ENCODE results near the gene DNAH11. TPM values are rescaled to one million over a fixed set of nuclear protein-coding genes. Genes with fewer than 3 reads are reported as not detected.

Gene DNAH11
- total and polyA plus RNA-seq, 11 donors = 0.04 to 0.98 (median 0.23) TPM

DNA sequence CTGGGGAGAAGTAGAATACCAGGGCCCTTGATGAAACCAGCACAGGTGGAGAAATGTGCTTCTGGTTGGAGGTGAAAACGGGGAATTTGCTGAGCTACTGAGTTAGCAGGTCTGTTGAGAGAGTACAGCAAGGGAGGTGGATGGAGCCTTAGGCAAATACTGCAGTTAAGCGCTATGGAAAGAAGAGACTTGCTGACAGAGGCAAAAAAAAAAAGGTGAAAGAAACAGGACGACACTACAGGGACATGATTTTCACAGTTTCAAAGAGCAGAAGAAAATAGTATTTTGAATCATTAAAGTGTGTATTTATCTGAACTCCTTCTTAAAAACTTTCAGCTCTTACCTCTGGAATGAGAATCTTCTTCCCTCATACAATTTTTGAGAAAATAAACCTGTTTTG lies 159.5 kb downstream of the DNAH11 start:
- Histone ChIP-seq H3K27me3 (no peaks in the 10 kb centered on the region), H3K27ac (no peak overlapping the region), H3K4me1 (no peaks in the 10 kb centered on the region), H3K4me3 (no peak overlapping the region), H3K36me3 (no peaks in the 10 kb centered on the region), H3K9me3 (peaks cover 0 to 3% (median 0%) of the 10 kb centered on the region in 12 donors)
- intact Hi-C loops (cut with DNase I) = no loop called here
- WGBS, 4 donors = 57 to 81% (median 75%) methylated on average over 3 of the region's 3 CpGs
- ATAC-seq = no peak
- no peak for DNase-seq
- no peak for TF ChIP-seq POLR2A (IDR thresholded peaks at IDR 0.05)

DNA sequence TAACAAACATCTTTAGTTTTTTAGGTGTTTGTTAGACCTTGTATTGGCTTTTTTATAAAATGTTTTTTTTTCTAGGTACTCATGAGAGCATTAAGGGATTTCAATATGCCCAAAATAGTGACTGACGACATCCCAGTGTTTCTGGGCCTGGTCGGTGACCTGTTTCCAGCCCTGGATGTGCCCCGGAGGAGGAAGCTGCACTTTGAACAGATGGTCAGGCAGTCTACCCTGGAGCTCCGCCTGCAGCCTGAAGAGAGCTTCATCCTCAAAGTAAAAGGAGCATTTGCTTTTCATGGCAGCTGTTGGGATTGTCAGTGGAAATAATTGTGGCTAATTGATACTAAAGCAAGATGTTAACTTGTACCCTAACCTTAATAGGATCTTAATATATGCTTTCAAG lies 161.5 kb downstream of the DNAH11 start:
- Histone ChIP-seq H3K27ac (no peak overlapping the region), H3K27me3 (no peaks in the 10 kb centered on the region), H3K4me3 (no peak overlapping the region), H3K4me1 (no peaks in the 10 kb centered on the region), H3K36me3 (no peaks in the 10 kb centered on the region), H3K9me3 (peaks cover 0 to 3% (median 0%) of the 10 kb centered on the region in 12 donors)
- TF ChIP-seq POLR2A (IDR thresholded peaks at IDR 0.05) = no peak
- TF ChIP-seq, protein P1, sequence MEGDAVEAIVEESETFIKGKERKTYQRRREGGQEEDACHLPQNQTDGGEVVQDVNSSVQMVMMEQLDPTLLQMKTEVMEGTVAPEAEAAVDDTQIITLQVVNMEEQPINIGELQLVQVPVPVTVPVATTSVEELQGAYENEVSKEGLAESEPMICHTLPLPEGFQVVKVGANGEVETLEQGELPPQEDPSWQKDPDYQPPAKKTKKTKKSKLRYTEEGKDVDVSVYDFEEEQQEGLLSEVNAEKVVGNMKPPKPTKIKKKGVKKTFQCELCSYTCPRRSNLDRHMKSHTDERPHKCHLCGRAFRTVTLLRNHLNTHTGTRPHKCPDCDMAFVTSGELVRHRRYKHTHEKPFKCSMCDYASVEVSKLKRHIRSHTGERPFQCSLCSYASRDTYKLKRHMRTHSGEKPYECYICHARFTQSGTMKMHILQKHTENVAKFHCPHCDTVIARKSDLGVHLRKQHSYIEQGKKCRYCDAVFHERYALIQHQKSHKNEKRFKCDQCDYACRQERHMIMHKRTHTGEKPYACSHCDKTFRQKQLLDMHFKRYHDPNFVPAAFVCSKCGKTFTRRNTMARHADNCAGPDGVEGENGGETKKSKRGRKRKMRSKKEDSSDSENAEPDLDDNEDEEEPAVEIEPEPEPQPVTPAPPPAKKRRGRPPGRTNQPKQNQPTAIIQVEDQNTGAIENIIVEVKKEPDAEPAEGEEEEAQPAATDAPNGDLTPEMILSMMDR (IDR thresholded peaks at IDR 0.05) = no peak
- intact Hi-C loops (cut with DNase I) = no loop called here
- ATAC-seq (no peak), DNase-seq (no peak)
- WGBS, 4 donors = 48 to 56% (median 50%) methylated on average over 4 of the region's 4 CpGs

DNA sequence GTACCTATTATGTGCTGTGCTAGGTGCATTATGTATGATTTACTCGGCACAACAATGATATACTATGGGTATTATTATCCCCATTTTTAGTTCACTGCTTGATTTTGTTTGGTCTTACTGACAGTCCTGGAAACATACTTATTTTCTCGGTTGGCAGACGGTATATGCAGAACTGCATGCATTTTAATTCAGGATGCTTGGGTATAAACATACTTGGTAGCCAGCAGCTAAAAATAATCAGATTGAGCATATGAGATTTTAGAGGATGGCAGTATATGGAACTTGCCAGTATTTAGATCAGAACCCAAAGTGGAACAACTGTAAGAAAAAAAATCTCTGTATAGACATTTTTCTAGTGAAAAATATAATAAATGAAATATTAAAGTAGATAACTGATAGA lies 163.3 kb downstream of the DNAH11 start:
- DNase-seq (no peak), ATAC-seq (no peak)
- Histone ChIP-seq H3K4me3 (no peak overlapping the region), H3K4me1 (no peaks in the 10 kb centered on the region), H3K27me3 (no peaks in the 10 kb centered on the region), H3K27ac (no peak overlapping the region), H3K9me3 (no peaks in the 10 kb centered on the region), H3K36me3 (no peaks in the 10 kb centered on the region)
- intact Hi-C loops (cut with DNase I) = no loop called here
- no peak for TF ChIP-seq POLR2A (IDR thresholded peaks at IDR 0.05)
- TF ChIP-seq, protein P1 (IDR thresholded peaks at IDR 0.05) = no peak
- 81 to 95% (median 89%) methylated on average over 3 of the region's 3 CpGs for WGBS, 4 donors

DNA sequence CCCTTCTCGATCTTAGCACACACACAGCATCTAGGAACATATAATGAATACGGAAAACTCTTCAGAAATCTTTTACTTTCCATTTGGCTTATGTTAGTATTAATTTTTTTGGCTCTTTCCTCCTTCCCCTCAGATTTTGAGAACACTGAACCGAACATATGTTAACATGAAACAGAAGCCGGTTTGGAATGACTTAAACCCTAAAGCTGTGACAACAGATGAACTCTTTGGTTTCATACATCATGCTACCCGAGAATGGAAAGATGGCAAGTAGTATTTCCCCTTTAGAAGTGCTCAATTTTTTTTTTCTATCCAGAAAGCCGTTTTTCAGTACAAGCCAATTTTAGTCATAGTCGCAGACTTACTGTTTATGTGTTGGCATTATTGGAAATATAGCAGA lies 164.7 kb downstream of the DNAH11 start:
- intact Hi-C loops (cut with DNase I) = no loop called here
- Histone ChIP-seq H3K4me1 (no peaks in the 10 kb centered on the region), H3K27me3 (no peaks in the 10 kb centered on the region), H3K9me3 (no peaks in the 10 kb centered on the region), H3K36me3 (no peaks in the 10 kb centered on the region), H3K27ac (no peak overlapping the region), H3K4me3 (no peak overlapping the region)
- DNase-seq (no peak), ATAC-seq (no peak)
- TF ChIP-seq, protein P1 (IDR thresholded peaks at IDR 0.05) = no peak
- no peak for TF ChIP-seq POLR2A (IDR thresholded peaks at IDR 0.05)
- 87 to 89% (median 88%) methylated on average over 7 of the region's 7 CpGs for WGBS, 4 donors

DNA sequence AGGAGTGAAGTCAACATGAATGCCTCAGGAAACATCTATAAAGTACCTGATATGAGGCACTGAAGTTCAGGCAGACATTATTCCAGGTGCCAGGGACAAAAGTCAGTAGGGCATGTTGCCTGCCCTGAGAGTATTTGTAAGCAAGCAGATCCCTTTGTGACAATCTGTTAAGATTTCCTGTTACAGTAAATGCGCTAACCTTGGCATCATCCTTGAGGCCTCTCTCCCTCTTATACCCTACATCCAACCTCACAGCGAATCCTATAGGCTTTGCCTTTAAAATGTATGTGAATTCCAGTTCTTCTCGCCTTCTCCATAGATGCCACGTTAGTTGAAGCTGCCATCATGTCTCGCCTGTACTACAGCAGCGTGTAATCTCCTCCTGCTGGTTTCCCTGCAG lies 165.3 kb downstream of the DNAH11 start:
- no peak for DNase-seq
- H3K9me3 ChIP-seq = no peaks in the 10 kb centered on the region
- intact Hi-C loops (cut with DNase I) = no loop called here
- H3K4me3 ChIP-seq = no peak overlapping the region
- no peaks in the 10 kb centered on the region for H3K27me3 ChIP-seq
- H3K36me3 ChIP-seq = no peaks in the 10 kb centered on the region
- no peak for TF ChIP-seq POLR2A (IDR thresholded peaks at IDR 0.05)
- TF ChIP-seq, protein P1 (IDR thresholded peaks at IDR 0.05) = no peak
- no peak for ATAC-seq
- WGBS, 4 donors = 68 to 93% (median 85%) methylated on average over 6 of the region's 6 CpGs
- no peak overlapping the region for H3K27ac ChIP-seq
- no peaks in the 10 kb centered on the region for H3K4me1 ChIP-seq
